B cell (primary cell): ENCODE data around the gene RPL19.

Experiments used
- EZH2 ChIP-seq: IDR thresholded peaks from 2 replicates; pipeline ENCODE4 v1.6.1; 2012; ENCODE audit warnings: borderline replicate concordance, low read depth, mild to moderate bottlenecking, moderate library complexity, low read length; ENCODE audit not compliant: insufficient read depth, poor library complexity, severe bottlenecking
- TF ChIP-seq, protein P1 (sequence below): fragments of 200-600 bp; IDR thresholded peaks from one replicate; pipeline ENCODE4 v1.8.0; 2022; ENCODE audit warnings: antibody characterized with exemption, mild to moderate bottlenecking

- TF ChIP-seq, protein P1, sequence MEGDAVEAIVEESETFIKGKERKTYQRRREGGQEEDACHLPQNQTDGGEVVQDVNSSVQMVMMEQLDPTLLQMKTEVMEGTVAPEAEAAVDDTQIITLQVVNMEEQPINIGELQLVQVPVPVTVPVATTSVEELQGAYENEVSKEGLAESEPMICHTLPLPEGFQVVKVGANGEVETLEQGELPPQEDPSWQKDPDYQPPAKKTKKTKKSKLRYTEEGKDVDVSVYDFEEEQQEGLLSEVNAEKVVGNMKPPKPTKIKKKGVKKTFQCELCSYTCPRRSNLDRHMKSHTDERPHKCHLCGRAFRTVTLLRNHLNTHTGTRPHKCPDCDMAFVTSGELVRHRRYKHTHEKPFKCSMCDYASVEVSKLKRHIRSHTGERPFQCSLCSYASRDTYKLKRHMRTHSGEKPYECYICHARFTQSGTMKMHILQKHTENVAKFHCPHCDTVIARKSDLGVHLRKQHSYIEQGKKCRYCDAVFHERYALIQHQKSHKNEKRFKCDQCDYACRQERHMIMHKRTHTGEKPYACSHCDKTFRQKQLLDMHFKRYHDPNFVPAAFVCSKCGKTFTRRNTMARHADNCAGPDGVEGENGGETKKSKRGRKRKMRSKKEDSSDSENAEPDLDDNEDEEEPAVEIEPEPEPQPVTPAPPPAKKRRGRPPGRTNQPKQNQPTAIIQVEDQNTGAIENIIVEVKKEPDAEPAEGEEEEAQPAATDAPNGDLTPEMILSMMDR = no peak
- TF ChIP-seq EZH2 = no peak
Observed at GRCh38 chr17:39208893-39209292, 8.8 kb downstream of the RPL19 start.
